HepG2 (cell line): ENCODE results near the gene SYNGR1. TPM values are rescaled to one million over a fixed set of nuclear protein-coding genes. Genes with fewer than 3 reads are reported as not detected.

Experiments used
- FOXK1 ChIP-seq: sonication (generic); formaldehyde crosslinking; IDR thresholded peaks from 2 replicates; pipeline ENCODE4 v1.4.0; 2020; ENCODE audit warnings: low read depth, missing genetic modification reagents, borderline replicate concordance
- GPN1 ChIP-seq: sonication (generic); formaldehyde crosslinking; IDR thresholded peaks from 2 replicates; pipeline ENCODE4 v1.5.1; 2020; ENCODE audit warnings: missing genetic modification reagents, borderline replicate concordance
- HNRNPUL1 ChIP-seq: fragments of 200-400 bp; formaldehyde crosslinking; IDR thresholded peaks from 2 replicates; pipeline ENCODE4 v1.6.1; 2017; ENCODE audit warnings: low read depth, mild to moderate bottlenecking, low read length, moderate library complexity
- HOXA7 ChIP-seq: sonication (generic); formaldehyde crosslinking; IDR thresholded peaks from 2 replicates; pipeline ENCODE4 v1.8.1; 2022; ENCODE audit warnings: mild to moderate bottlenecking, missing genetic modification reagents, moderate library complexity
- MEF2D ChIP-seq: sonication (generic); formaldehyde crosslinking; IDR thresholded peaks from 2 replicates; pipeline ENCODE4 v1.5.1; 2020; ENCODE audit warnings: mild to moderate bottlenecking, missing genetic modification reagents
- MTA3 ChIP-seq: sonication (generic); formaldehyde crosslinking; IDR thresholded peaks from 2 replicates; pipeline ENCODE4 v1.4.0; 2020; ENCODE audit warnings: missing genetic modification reagents
- NAIF1 ChIP-seq: sonication (generic); formaldehyde crosslinking; IDR thresholded peaks from 2 replicates; pipeline ENCODE4 v1.5.0; 2020; ENCODE audit warnings: mild to moderate bottlenecking, missing genetic modification reagents, borderline replicate concordance
- NBN ChIP-seq: fragments of 450-650 bp; conservative IDR thresholded peaks from 2 replicates; pipeline ENCODE4 v1.6.1; 2017
- NFKB2 ChIP-seq: sonication (generic); formaldehyde crosslinking; IDR thresholded peaks from 2 replicates; pipeline ENCODE4 v1.4.0; 2020; ENCODE audit warnings: missing genetic modification reagents, borderline replicate concordance
- SCMH1 ChIP-seq: sonication (generic); formaldehyde crosslinking; IDR thresholded peaks from 2 replicates; pipeline ENCODE4 v1.9.0; 2021; ENCODE audit warnings: missing genetic modification reagents, mild to moderate bottlenecking, borderline replicate concordance
- SRF ChIP-seq: IDR thresholded peaks from 2 replicates; pipeline ENCODE4 v1.6.1; 2011; ENCODE audit warnings: mild to moderate bottlenecking, low read depth, low read length, moderate library complexity
- TOE1 ChIP-seq: sonication (generic); formaldehyde crosslinking; IDR thresholded peaks from 2 replicates; pipeline ENCODE4 v1.4.0; 2020; ENCODE audit warnings: mild to moderate bottlenecking, missing genetic modification reagents
- UBTF ChIP-seq: sonication (generic); formaldehyde crosslinking; IDR thresholded peaks from 2 replicates; pipeline ENCODE4 v1.4.0; 2020; ENCODE audit warnings: mild to moderate bottlenecking, missing genetic modification reagents
- ZNF12 ChIP-seq: sonication (generic); formaldehyde crosslinking; IDR thresholded peaks from 2 replicates; pipeline ENCODE4 v1.5.0; 2020; ENCODE audit warnings: missing genetic modification reagents
- ZNF362 ChIP-seq: sonication (generic); formaldehyde crosslinking; IDR thresholded peaks from 2 replicates; pipeline ENCODE4 v1.4.0; 2020; ENCODE audit warnings: missing genetic modification reagents, mild to moderate bottlenecking, borderline replicate concordance
- ZNF383 ChIP-seq: sonication (generic); formaldehyde crosslinking; IDR thresholded peaks from 2 replicates; pipeline ENCODE4 v1.4.0; 2020; ENCODE audit warnings: missing genetic modification reagents, mild to moderate bottlenecking, borderline replicate concordance
- ZNF546 ChIP-seq: sonication (generic); formaldehyde crosslinking; conservative IDR thresholded peaks from 2 replicates; pipeline ENCODE4 v1.8.1; 2023; ENCODE audit warnings: mild to moderate bottlenecking, missing genetic modification reagents
- ZNF567 ChIP-seq: sonication (generic); formaldehyde crosslinking; IDR thresholded peaks from 2 replicates; pipeline ENCODE4 v1.8.1; 2023; ENCODE audit warnings: mild to moderate bottlenecking, missing genetic modification reagents, borderline replicate concordance
- ZNF646 ChIP-seq: sonication (generic); formaldehyde crosslinking; IDR thresholded peaks from 2 replicates; pipeline ENCODE4 v1.9.0; 2021; ENCODE audit warnings: mild to moderate bottlenecking, missing genetic modification reagents
- ZNF773 ChIP-seq: sonication (generic); formaldehyde crosslinking; IDR thresholded peaks from 2 replicates; pipeline ENCODE4 v1.4.0; 2020; ENCODE audit warnings: missing genetic modification reagents, borderline replicate concordance
- polyA plus RNA-seq, 8 experiments: library from polyadenylated mRNA; depleted of rRNA in 3 of 8; stranded (reverse) in 7 of 8; unstranded in 1 of 8; fragments of >200 nt; fragmentation: Illumina TruSeq in 4 of 8; extraction: Trizol in 4 of 8; gene quantifications; 2 replicates each; pipeline versions ENCODE4 v1.2.1 to v1.2.3, GENCODE V29; 2011 to 2016; ENCODE audit warnings: low read depth in 4 of 8, missing spikeins in 1 of 8, mixed read lengths in 1 of 8; ENCODE audit not compliant: insufficient read depth in 1 of 8
- total RNA-seq, 5 experiments: library from RNA; depleted of rRNA; stranded (reverse); fragments of >200 nt; fragmentation: Illumina TruSeq; extraction: Trizol; gene quantifications; 2 replicates each; pipeline ENCODE4 v1.2.3, GENCODE V29; 2016; ENCODE audit warnings: low read depth in 1 of 5

SYNGR1 gene
- total and polyA plus RNA-seq, 2 of the 13 experiments (the other 11 are each of a cell fraction or from before 2014, with no cell fraction given) = 0.27 to 2.7 TPM

GRCh38 chr22:39319284-39320022 is 30.3 kb upstream of the SYNGR1 start, which contains the start of gene RPL3 (continued):
- TF ChIP-seq UBTF (CRISPR knock-in tag) = peak; percentile 63; the same call in 1 of the 2 replicates
- no peak; the same call in 1 of the 2 replicates for TF ChIP-seq ZNF773 (CRISPR knock-in tag)
- peak; percentile 32; the same call in 1 of the 2 replicates for TF ChIP-seq TOE1 (CRISPR knock-in tag)
- TF ChIP-seq ZNF383 (CRISPR knock-in tag) = no peak
- TF ChIP-seq ZNF567 (CRISPR knock-in tag) = no peak
- TF ChIP-seq HOXA7 = no peak
- peak; percentile 61; the same call in 1 of the 2 replicates for TF ChIP-seq FOXK1 (CRISPR knock-in tag)
- TF ChIP-seq ZNF362 = peak; percentile 34; the same call in 1 of the 2 replicates
- no peak for TF ChIP-seq GPN1
- TF ChIP-seq NAIF1 (CRISPR knock-in tag) = peak; percentile 89
- TF ChIP-seq SCMH1 (CRISPR knock-in tag) = no peak
- no peak for TF ChIP-seq ZNF546
- TF ChIP-seq SRF = peak; percentile 48; the same call in 1 of the 2 replicates
- no peak for TF ChIP-seq HNRNPUL1
- TF ChIP-seq ZNF646 (CRISPR knock-in tag) = no peak
- peak; percentile 77; the same call in 1 of the 2 replicates for TF ChIP-seq NFKB2 (CRISPR knock-in tag)
- TF ChIP-seq ZNF12 = peak; percentile 36; the same call in 1 of the 2 replicates
- TF ChIP-seq NBN = no peak
- no peak for TF ChIP-seq MTA3 (CRISPR knock-in tag)
- TF ChIP-seq MEF2D (CRISPR knock-in tag) = peak; percentile 24; the same call in 1 of the 2 replicates
